Medulla oblongata (tissue), 1 donor: ENCODE measurements around the gene ZNF333.
A peak's percentile ranks its signal among the peaks of the same experiment; 100 is the strongest.

Experiments used
- DNase-seq: peaks from one replicate; pipeline ENCODE4 v3.0.0-alpha.2; 2015; ENCODE audit errors: extremely low spot score

Gene ZNF333

DNA sequence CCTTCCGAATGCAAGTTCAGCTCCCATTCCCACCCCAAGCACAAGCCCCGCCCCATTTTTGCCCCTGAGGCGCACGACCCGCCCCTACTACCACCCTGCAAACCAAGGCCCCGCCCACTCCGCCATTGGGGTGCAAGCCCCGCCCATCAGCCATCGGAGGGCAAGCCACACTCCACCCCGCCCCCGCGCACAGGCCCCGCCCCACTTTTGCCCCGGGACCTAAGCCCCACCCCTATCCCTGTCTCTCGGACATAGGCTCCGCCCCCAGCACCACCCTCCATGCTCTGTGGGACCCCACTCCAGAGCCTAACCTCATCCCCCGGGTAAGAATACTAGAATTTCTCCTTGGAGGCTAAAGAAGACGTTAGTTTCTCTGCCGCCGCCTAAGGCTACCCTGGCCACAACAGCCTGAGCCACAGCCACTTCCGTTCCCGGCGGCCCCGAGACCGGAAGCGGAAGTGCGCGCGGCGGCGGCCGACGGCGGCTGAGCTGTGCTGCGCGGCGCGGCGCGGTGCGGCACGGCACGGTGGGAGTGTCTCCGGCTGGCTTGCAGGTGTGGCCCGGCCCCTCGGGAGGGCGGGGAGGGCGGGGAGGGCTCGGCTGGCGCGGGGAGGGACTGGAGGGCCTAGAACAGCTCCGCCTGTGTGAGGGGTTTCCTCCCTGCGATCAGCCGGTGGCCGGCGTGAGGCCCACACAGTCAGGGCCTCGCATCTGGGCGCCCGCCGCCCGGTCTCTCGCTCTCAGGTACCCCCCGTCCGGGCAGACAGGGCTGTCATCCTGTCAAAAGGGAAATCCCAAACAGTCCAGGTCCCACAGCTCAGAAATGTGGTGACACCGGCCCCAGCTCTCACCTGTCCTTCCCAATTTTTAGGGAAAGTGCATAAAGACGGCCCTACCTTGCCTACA, at the start of gene ZNF333:
Gene ZNF333 (plus strand): TSS at position 451 of the 906 bp plus-strand sequence. CDS start 3,444 bp downstream, outside the sequence.
- peak; percentile 94 for DNase-seq

GRCh38 chr19:14648506-14648905, 41.3 kb upstream of the ZNF333 start:
- DNase-seq, result no peak

- DNase-seq, result no peak
Observed at GRCh38 chr19:14649020-14649419, 40.8 kb upstream of the ZNF333 start.

- DNase-seq, result no peak
Observed at GRCh38 chr19:14650161-14650560, 39.7 kb upstream of the ZNF333 start.

- DNase-seq, result no peak
Observed at GRCh38 chr19:14654786-14655560, 34.9 kb upstream of the ZNF333 start.

DNA sequence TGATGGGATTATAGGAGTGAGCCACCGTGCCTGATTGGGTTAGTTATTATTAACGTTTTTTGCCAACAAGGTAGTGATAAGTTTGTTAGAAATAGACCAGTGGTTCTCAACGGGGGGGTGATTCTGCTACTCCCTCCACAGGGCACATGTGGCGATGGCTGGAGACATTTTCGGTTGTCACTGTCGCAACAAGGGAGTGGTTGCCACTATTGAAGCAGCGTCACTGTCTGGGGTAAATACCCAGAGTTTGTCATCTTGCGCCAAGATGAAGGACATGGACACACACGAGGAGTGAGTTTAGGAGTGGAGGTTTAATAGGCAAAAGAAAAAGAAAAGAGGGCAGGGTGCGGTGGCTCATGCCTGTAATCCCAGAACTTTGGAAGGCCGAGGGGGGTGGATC, 34.1 kb upstream of the ZNF333 start:
- no peak for DNase-seq

GRCh38 chr19:14659874-14660489, 29.9 kb upstream of the ZNF333 start:
- DNase-seq, result no peak

GRCh38 chr19:14661372-14661924, 28.4 kb upstream of the ZNF333 start:
- DNase-seq, result peak; percentile 72

GRCh38 chr19:14669940-14670339, 19.9 kb upstream of the ZNF333 start:
- no peak for DNase-seq

- no peak for DNase-seq
Observed at GRCh38 chr19:14670408-14670807, 19.4 kb upstream of the ZNF333 start.

- DNase-seq, result peak; percentile 14
Observed at GRCh38 chr19:14672188-14672872, 17.5 kb upstream of the ZNF333 start.

GRCh38 chr19:14673088-14673487, 16.8 kb upstream of the ZNF333 start:
- no peak for DNase-seq

DNA sequence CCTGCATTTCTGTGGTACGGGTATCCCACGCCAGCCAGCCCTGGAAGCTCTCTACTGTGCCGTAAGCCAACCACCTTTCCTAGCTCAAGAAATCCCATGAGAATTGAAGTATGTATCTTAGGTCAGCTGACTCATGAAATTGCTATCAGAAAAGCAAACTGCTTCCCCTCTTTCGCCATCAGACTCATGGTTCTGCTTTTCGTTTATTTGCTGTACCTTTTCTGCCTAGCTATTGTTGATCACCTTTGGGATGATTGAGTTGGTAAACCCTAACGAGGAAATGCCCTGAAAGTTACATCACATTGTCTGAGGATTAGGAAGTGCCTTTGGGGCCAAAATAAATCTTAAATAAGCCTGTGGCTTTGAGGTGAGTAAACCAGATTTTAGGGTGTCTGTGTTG, 15.1 kb upstream of the ZNF333 start, which contains the start of gene ADGRE3:
Gene ADGRE3 (minus strand): TSS at position 81 of the 400 bp plus-strand sequence. CDS start 74 bp downstream, at position 7.
- peak; percentile 24 for DNase-seq

DNA sequence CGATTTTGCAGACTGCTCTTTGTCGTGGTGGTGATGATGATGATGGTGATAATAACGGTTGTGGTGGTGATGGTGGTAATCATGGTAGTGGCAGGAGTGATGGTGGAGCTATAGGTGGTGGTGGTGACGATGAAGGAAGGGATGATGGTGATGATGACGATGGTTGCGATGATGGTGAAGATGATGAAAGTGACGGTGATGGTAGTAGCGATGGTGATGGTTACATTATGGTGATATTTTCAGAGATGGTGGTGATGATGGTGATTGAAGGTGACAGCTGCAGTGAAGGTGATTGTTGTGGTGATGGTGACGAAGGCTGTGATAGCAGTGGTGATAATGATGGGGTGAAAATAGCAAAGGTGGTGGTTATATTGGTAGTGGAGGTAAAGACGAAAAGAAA, 13.1 kb upstream of the ZNF333 start:
- no peak for DNase-seq

DNA sequence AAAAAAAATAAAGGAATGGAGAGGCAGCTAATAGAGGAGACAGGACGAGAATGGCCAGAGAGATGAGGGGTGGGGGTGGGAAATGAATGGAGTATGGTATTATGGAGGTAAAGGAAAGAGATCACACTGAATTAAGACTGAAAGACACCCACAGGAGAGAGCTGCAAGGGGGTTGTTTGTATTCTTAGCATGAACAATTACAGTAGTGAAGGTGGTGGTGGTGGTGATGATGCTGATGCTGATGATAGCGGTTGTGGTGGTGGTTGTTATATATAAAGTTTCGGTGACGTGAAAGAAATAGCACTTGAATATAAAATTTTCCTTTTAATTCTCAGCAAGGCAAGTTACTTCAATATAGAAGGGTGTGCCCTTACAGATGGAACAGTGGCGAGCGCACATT, 12.4 kb upstream of the ZNF333 start:
- DNase-seq, result no peak

DNA sequence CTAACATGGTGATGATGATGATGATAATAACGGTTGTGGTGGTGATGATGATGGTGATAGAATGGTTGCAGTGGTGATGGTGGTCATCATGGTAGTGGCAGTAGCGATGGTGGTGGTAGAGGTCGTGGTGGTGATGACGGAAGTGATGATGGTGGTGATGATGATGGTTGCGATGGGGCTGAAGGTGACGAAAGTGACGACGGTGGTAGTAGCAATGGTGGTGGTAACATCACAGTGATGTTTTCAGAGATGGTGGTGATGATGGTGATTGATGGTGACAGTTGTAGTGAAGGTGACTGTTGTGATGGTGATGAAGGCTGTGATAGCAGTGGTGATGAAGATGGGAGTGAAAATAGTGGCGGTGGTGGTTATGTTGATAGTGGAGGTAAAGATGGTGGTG, 11.6 kb upstream of the ZNF333 start:
- DNase-seq, result no peak

GRCh38 chr19:14682084-14682483, 7.8 kb upstream of the ZNF333 start:
- DNase-seq, result no peak

GRCh38 chr19:14683439-14683838, 6.4 kb upstream of the ZNF333 start:
- DNase-seq, result no peak

DNA sequence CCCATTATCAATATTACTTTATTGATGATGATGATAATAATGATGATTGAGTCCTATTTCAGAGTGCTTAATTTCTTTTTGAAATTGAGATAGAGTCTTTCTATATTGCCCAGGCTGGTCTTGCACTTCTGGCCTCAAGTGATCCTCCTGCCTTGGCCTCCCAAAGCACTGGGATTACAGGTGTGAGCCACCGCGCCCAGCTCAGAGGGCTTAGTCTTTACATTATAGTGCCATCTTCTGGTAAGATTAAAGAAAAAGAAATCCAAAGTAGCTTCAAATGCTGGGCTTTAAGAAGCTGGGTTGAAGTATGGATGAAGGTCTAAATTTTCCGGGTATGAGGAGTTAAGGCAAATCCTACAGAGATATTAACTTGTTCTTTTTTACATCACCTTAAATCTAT, 3.4 kb upstream of the ZNF333 start:
- DNase-seq, result no peak

GRCh38 chr19:14694641-14695266, 4.9 kb downstream of the ZNF333 start:
- no peak for DNase-seq

- no peak for DNase-seq
Observed at GRCh38 chr19:14695471-14695870, 5.6 kb downstream of the ZNF333 start.
